HCT116 (cell line): ENCODE data around the gene RIMS1. TPM values are rescaled to one million over a fixed set of nuclear protein-coding genes. Genes with fewer than 3 reads are reported as not detected.

Source experiments
- ATAC-seq: fragments of 200-7000 bp; cut with Tn5 transposase; 2 replicates; pipeline ENCODE4 v1.9.1; 2020; ENCODE audit warnings: mild to moderate bottlenecking, moderate library complexity
- BruUV-seq: library from RNA; stranded (reverse); fragments of 400-500 nt; replicated peaks from 2 replicates; lab custom pipeline; 2021; lab: Mats Ljungman, UMichigan
- CTCF ChIA-PET: fragments of 300-600 bp; sonication (Branson Sonifier 250); formaldehyde crosslinking; loops from one replicate; lab custom pipeline; 2021; ENCODE audit warnings: antibody characterized with exemption; lab: Charles Lee
- POLR2A ChIA-PET: fragments of 300-600, 350-600 bp; sonication (Branson Sonifier 250); formaldehyde crosslinking; loops from one replicate; lab custom pipeline; 2021; ENCODE audit warnings: antibody characterized with exemption; lab: Charles Lee
- RAD21 ChIA-PET, 2 experiments: fragments of 300-600 bp; sonication (Branson Sonifier 250); formaldehyde crosslinking; loops; one replicate each; lab custom pipeline; 2023; ENCODE audit warnings: low total read pairs in 2 of 2; ENCODE audit not compliant: uncharacterized antibody in 2 of 2, unreplicated experiment in 2 of 2, low non-redundant PET in 1 of 2; lab: Charles Lee
- DNase-seq: peaks from one replicate; pipeline ENCODE4 v3.0.0-alpha.2; 2010; ENCODE audit warnings: low read depth, low spot score
- H2AFZ ChIP-seq: fragments of 200-600 bp; shearing (Covaris generic), sonication (generic); 2 replicates; pipeline ENCODE4 v1.6.1; 2017; ENCODE audit warnings: low read depth, mixed run types, mixed read lengths, antibody characterized with exemption, low read length; ENCODE audit not compliant: poor library complexity, severe bottlenecking
- H3K27ac ChIP-seq: 2 replicates; pipeline ENCODE4 v1.5.1; 2012; ENCODE audit warnings: low read depth, low read length
- H3K27me3 ChIP-seq: fragments of 200-600 bp; sonication (generic); 2 replicates; pipeline ENCODE4 v1.6.1; 2016; ENCODE audit warnings: mixed run types, low read length, mixed read lengths; ENCODE audit not compliant: insufficient read depth
- H3K36me3 ChIP-seq, 2 experiments: fragments of 200-500 bp in 1 of 2; fragments of 200-600 bp in 1 of 2; sonication (Bioruptor generic) in 1 of 2; sonication (generic) in 1 of 2; 2 replicates each; pipeline versions ENCODE4 v1.5.1 to v1.6.1; 2014 to 2016; ENCODE audit warnings: low read length in 2 of 2, inconsistent platforms in 1 of 2, mixed read lengths in 1 of 2, mixed run types in 1 of 2; ENCODE audit not compliant: insufficient read depth in 2 of 2, control insufficient read depth in 1 of 2
- H3K4me1 ChIP-seq, 2 experiments: fragments of 200-600 bp in 1 of 2; sonication (generic) in 1 of 2; 2 replicates each; pipeline versions ENCODE4 v1.5.1 to v1.6.1; 2012 to 2017; ENCODE audit warnings: low read length in 2 of 2, inconsistent platforms in 1 of 2, mild to moderate bottlenecking in 1 of 2, mixed read lengths in 1 of 2, mixed run types in 1 of 2, moderate library complexity in 1 of 2; ENCODE audit not compliant: insufficient read depth in 2 of 2, control insufficient read depth in 1 of 2
- H3K4me2 ChIP-seq: fragments of 200-600 bp; sonication (generic); 2 replicates; pipeline ENCODE4 v1.6.1; 2017; ENCODE audit warnings: mixed run types, low read length, mixed read lengths
- H3K4me3 ChIP-seq, 2 experiments: fragments of 200-600 bp in 1 of 2; sonication (generic) in 1 of 2; replicated peaks in 1 of 2; 2 replicates each; pipeline ENCODE4 v1.5.1; 2011 to 2016; ENCODE audit warnings: low read length in 2 of 2, control low read depth in 1 of 2, low read depth in 1 of 2, mild to moderate bottlenecking in 1 of 2, mixed read lengths in 1 of 2, mixed run types in 1 of 2
- H3K79me2 ChIP-seq: fragments of 200-600 bp; sonication (generic); 2 replicates; pipeline ENCODE4 v1.6.1; 2017; ENCODE audit warnings: mild to moderate bottlenecking, mixed run types, low read length, moderate library complexity, mixed read lengths; ENCODE audit not compliant: insufficient read depth
- H3K9ac ChIP-seq: fragments of 200-600 bp; sonication (generic); 2 replicates; pipeline ENCODE4 v1.6.1; 2016; ENCODE audit warnings: low read length, mixed read lengths
- H3K9me2 ChIP-seq: fragments of 200-600 bp; sonication (generic), shearing (Covaris generic); 2 replicates; pipeline ENCODE4 v1.6.1; 2017; ENCODE audit warnings: mixed run types, mild to moderate bottlenecking, moderate library complexity; ENCODE audit not compliant: insufficient read depth
- H3K9me3 ChIP-seq, 2 experiments: fragments of 200-500 bp in 1 of 2; fragments of 200-600 bp in 1 of 2; sonication (Bioruptor generic) in 1 of 2; sonication (generic) in 1 of 2; 2 replicates each; pipeline ENCODE4 v1.6.1; 2014 to 2017; ENCODE audit warnings: low read length in 2 of 2, mixed read lengths in 2 of 2, inconsistent platforms in 1 of 2, low read depth in 1 of 2, mild to moderate bottlenecking in 1 of 2, mixed run types in 1 of 2, moderate library complexity in 1 of 2; ENCODE audit not compliant: control insufficient read depth in 1 of 2, insufficient read depth in 1 of 2
- H4K20me1 ChIP-seq: fragments of 200-600 bp; sonication (generic), shearing (Covaris generic); 2 replicates; pipeline ENCODE4 v1.6.1; 2017; ENCODE audit warnings: mixed run types, mild to moderate bottlenecking, moderate library complexity; ENCODE audit not compliant: insufficient read depth
- ATF3 ChIP-seq: IDR thresholded peaks from 2 replicates; pipeline ENCODE4 v1.6.1; 2012
- CBX3 ChIP-seq: IDR thresholded peaks from 2 replicates; pipeline ENCODE4 v1.6.1; 2012; ENCODE audit warnings: low read depth
- EGR1 ChIP-seq: IDR thresholded peaks from 2 replicates; pipeline ENCODE4 v1.6.1; 2012; ENCODE audit warnings: low read depth
- EZH2phosphoT487 ChIP-seq: fragments of 200-600 bp; IDR thresholded peaks from 2 replicates; pipeline ENCODE4 v1.6.1; 2018; ENCODE audit warnings: antibody characterized with exemption, borderline replicate concordance
- FOSL1 ChIP-seq: IDR thresholded peaks from 2 replicates; pipeline ENCODE4 v1.6.1; 2012; ENCODE audit warnings: low read depth
- POLR2A ChIP-seq: IDR thresholded peaks from 2 replicates; pipeline ENCODE4 v1.7.0; 2011; ENCODE audit warnings: borderline replicate concordance; ENCODE audit not compliant: insufficient read depth, insufficient read length; ENCODE audit errors: extremely low read depth
- POLR2AphosphoS5 ChIP-seq: IDR thresholded peaks from 2 replicates; pipeline ENCODE4 v1.6.1; 2011; ENCODE audit warnings: mild to moderate bottlenecking, low read depth, low read length, moderate library complexity
- SIN3A ChIP-seq: IDR thresholded peaks from 2 replicates; pipeline ENCODE4 v1.6.1; 2012; ENCODE audit warnings: low read depth
- SP1 ChIP-seq: IDR thresholded peaks from 2 replicates; pipeline ENCODE4 v1.6.1; 2012; ENCODE audit warnings: low read depth
- TCF7L2 ChIP-seq: IDR thresholded peaks from 2 replicates; pipeline ENCODE4 v1.7.0; 2011; ENCODE audit warnings: borderline replicate concordance, inconsistent platforms; ENCODE audit not compliant: insufficient read depth, insufficient read length; ENCODE audit errors: extremely low read depth
- YY1 ChIP-seq: IDR thresholded peaks from 2 replicates; pipeline ENCODE4 v1.6.1; 2011; ENCODE audit warnings: low read length, low read depth, moderate library complexity, mild to moderate bottlenecking; ENCODE audit not compliant: insufficient replicate concordance; ENCODE audit errors: extremely low read depth
- ZBTB33 ChIP-seq: IDR thresholded peaks from 2 replicates; pipeline ENCODE4 v1.6.1; 2011; ENCODE audit warnings: mild to moderate bottlenecking, low read length, moderate library complexity; ENCODE audit not compliant: insufficient replicate concordance; ENCODE audit errors: extremely low read depth
- ZNF274 ChIP-seq: fragments of 200-500 bp; sonication (Bioruptor generic); IDR thresholded peaks from 2 replicates; pipeline ENCODE4 v1.6.1; 2014; ENCODE audit warnings: mild to moderate bottlenecking, low read depth, low read length, inconsistent platforms
- intact Hi-C: fragments of 100-400 bp; cut with micrococcal nuclease; formaldehyde crosslinking; loops from 2 replicates; pipeline ENCODE4 v1.10.0; 2022
- total RNA-seq: library from RNA; stranded (reverse); gene quantifications from one replicate; pipeline ENCODE4 v1.2.1, GENCODE V29; 2021; ENCODE audit not compliant: unreplicated experiment

RIMS1 gene
- total RNA-seq, 1 experiment from 2014 or later = not detected

DNA sequence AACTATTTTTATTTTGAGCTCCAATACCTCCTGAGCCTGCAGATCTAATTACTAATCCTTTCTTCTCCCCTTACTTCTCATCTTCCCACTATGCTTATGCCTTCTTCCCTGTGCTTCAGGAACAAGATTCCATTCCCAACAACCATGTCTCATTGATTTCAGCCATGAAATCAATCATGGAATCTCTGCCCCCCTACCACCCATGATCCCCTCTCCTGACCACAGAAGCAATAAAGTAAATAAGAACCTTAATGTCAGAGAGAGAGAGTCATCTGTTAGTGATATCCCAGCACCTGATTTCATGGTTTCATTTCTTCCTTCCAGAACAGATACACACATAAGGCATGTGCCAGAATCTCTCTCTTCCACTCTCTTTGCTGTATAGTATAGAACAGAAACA, 395.9 kb downstream of the RIMS1 start:
- H3K4me3 ChIP-seq = no peak overlapping the region
- ATAC-seq (no peak), DNase-seq (no peak)
- H4K20me1 ChIP-seq = no peaks in the 10 kb centered on the region; the same call in 1 of the 2 replicates
- H3K27ac ChIP-seq = no peak overlapping the region
- no peaks in the 10 kb centered on the region for H3K36me3 ChIP-seq
- no peak overlapping the region for H2AFZ ChIP-seq
- no peak overlapping the region for H3K9ac ChIP-seq
- H3K4me1 ChIP-seq = no peaks in the 10 kb centered on the region
- H3K4me2 ChIP-seq = no peak overlapping the region
- H3K9me3 ChIP-seq = no peaks in the 10 kb centered on the region
- intact Hi-C loops = no loop called here
- H3K27me3 ChIP-seq = no peaks in the 10 kb centered on the region
- no TSS peak for BruUV-seq
- CTCF ChIA-PET = no interaction called here
- POLR2A ChIA-PET = no interaction called here
- TF ChIP-seq ZBTB33 = no peak
- TF ChIP-seq SP1 = no peak
- no peak for TF ChIP-seq YY1
- no peak for TF ChIP-seq EZH2phosphoT487
- no peak for TF ChIP-seq TCF7L2
- no peak for TF ChIP-seq CBX3
- TF ChIP-seq ATF3 = no peak
- RAD21 ChIA-PET = no interaction called here
- no peaks in the 10 kb centered on the region for H3K79me2 ChIP-seq
- no peaks in the 10 kb centered on the region for H3K9me2 ChIP-seq

- Histone ChIP-seq H3K27ac (no peak overlapping the region), H3K9ac (no peak overlapping the region), H3K4me3 (no peak overlapping the region), H3K27me3 (no peaks in the 10 kb centered on the region), H3K79me2 (no peaks in the 10 kb centered on the region), H3K9me3 (no peaks in the 10 kb centered on the region), H3K36me3 (no peaks in the 10 kb centered on the region), H3K4me1 (no peaks in the 10 kb centered on the region), H4K20me1 (no peaks in the 10 kb centered on the region; the same call in 1 of the 2 replicates), H3K4me2 (no peak overlapping the region), H2AFZ (no peak overlapping the region), H3K9me2 (no peaks in the 10 kb centered on the region)
- ATAC-seq = no peak
- no TSS peak for BruUV-seq
- intact Hi-C loops = no loop called here
- DNase-seq = no peak
- ChIA-PET RAD21 (no interaction called here), POLR2A (no interaction called here), CTCF (no interaction called here)
- TF ChIP-seq ATF3 (no peak), ZBTB33 (no peak), ZNF274 (no peak), POLR2A (no peak), SIN3A (no peak), TCF7L2 (no peak), POLR2AphosphoS5 (no peak), EGR1 (no peak), FOSL1 (no peak), EZH2phosphoT487 (no peak)
Measured at GRCh38 chr6:72283571-72283970, 397.2 kb downstream of the RIMS1 start.
